Measurements from ENCODE around the gene PPP1R27. TPM values are rescaled to one million over a fixed set of nuclear protein-coding genes. Genes with fewer than 3 reads are reported as not detected.

Gene PPP1R27
- total RNA-seq, 1 donor from 2014 or later = 0.17 TPM

DNA sequence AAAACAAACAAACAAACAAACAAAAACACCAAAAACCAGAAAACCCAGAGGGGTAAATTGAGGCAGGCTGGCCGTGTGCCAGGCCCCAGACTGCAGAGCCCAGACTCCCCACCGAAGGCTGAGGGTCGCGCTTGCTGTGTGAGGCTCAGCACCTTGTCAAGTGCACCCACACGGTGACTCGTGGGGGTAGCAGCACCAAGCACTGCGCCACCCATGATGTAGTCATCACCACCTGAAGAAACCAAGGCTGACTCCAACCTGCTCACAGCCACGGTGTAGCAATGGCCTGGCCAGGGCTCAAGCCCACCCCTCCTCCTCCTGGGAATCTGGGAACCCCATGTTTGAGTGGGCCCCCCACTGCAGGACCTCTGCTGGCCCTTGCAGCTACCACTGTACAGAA lies 13.7 kb downstream of the PPP1R27 start:
- no peak overlapping the region for H3K4me3 ChIP-seq (ENCODE audit: low read depth, low read length)
- DNase-seq (ENCODE audit: low read depth) = no peak
- TF ChIP-seq, protein P1, sequence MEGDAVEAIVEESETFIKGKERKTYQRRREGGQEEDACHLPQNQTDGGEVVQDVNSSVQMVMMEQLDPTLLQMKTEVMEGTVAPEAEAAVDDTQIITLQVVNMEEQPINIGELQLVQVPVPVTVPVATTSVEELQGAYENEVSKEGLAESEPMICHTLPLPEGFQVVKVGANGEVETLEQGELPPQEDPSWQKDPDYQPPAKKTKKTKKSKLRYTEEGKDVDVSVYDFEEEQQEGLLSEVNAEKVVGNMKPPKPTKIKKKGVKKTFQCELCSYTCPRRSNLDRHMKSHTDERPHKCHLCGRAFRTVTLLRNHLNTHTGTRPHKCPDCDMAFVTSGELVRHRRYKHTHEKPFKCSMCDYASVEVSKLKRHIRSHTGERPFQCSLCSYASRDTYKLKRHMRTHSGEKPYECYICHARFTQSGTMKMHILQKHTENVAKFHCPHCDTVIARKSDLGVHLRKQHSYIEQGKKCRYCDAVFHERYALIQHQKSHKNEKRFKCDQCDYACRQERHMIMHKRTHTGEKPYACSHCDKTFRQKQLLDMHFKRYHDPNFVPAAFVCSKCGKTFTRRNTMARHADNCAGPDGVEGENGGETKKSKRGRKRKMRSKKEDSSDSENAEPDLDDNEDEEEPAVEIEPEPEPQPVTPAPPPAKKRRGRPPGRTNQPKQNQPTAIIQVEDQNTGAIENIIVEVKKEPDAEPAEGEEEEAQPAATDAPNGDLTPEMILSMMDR (conservative IDR thresholded peaks at IDR 0.05; ENCODE audit: low read depth, low read length) = no peak

DNA sequence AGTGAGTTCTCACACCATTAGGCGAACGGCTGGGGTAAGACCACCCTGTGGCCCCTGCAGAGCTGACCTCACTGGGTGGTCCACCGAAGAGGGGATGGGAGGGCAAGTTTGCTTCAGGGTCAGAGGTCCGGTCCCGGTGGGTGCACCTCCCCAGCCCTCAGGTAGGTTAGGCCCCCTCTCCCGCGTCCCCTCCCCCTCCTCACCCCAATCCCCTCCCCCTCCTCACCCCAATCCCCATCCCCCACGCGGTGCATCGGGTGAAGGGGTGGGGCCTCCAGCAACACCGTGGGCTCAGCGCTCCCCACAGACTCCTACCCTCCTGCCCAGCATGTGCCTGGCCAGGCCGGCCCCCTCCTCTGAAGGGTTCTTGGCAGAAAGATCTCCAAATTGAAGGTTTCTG lies 15.1 kb downstream of the PPP1R27 start:
- no peak overlapping the region for H3K4me3 ChIP-seq (ENCODE audit: low read depth, low read length)
- TF ChIP-seq, protein P1 (conservative IDR thresholded peaks at IDR 0.05; ENCODE audit: low read depth, low read length) = no peak
- DNase-seq (ENCODE audit: low read depth) = no peak

DNA sequence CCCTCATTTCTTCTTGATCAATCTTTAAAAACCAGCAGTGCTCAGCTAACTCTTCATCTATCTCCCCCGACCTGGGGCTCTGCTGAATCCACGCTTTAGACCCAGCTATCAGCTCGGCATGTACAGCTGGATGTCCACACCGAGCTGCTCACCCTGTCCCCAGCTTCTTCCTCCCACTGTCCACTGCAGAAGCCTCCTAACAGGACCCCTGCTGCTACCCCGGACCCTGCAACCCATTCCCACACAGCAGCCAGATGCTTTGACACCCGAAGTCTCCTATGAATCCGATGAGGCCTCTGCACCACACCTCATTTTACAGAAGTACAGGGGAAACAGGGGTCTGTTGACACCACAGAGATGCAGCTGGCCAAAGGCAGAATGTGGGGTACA lies 17.1 kb downstream of the PPP1R27 start:
- TF ChIP-seq, protein P1 (conservative IDR thresholded peaks at IDR 0.05; ENCODE audit: low read depth, low read length) = no peak
- H3K4me3 ChIP-seq (ENCODE audit: low read depth, low read length) = no peak overlapping the region
- no peak for DNase-seq (ENCODE audit: low read depth)

DNA sequence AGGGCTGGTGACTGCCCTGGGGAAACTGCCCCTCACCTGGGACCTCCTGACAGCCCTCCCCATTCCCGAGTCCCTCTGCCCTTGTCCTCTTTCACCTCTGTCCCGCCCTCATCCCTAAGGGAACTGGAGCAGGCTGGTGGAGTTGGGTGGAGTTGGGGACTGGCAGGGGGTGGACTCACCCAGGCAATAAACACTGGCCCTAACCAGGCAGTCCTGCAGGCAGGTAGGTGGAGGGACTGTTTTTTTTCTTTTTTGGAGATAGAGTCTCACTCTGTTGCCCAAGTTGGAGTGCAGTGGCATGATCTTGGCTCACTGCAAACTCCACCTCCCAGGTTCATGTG lies 19.2 kb downstream of the PPP1R27 start:
- TF ChIP-seq, protein P1 (conservative IDR thresholded peaks at IDR 0.05; ENCODE audit: low read depth, low read length) = no peak
- DNase-seq (ENCODE audit: low read depth) = no peak
- H3K4me3 ChIP-seq (ENCODE audit: low read depth, low read length) = no peak overlapping the region

DNA sequence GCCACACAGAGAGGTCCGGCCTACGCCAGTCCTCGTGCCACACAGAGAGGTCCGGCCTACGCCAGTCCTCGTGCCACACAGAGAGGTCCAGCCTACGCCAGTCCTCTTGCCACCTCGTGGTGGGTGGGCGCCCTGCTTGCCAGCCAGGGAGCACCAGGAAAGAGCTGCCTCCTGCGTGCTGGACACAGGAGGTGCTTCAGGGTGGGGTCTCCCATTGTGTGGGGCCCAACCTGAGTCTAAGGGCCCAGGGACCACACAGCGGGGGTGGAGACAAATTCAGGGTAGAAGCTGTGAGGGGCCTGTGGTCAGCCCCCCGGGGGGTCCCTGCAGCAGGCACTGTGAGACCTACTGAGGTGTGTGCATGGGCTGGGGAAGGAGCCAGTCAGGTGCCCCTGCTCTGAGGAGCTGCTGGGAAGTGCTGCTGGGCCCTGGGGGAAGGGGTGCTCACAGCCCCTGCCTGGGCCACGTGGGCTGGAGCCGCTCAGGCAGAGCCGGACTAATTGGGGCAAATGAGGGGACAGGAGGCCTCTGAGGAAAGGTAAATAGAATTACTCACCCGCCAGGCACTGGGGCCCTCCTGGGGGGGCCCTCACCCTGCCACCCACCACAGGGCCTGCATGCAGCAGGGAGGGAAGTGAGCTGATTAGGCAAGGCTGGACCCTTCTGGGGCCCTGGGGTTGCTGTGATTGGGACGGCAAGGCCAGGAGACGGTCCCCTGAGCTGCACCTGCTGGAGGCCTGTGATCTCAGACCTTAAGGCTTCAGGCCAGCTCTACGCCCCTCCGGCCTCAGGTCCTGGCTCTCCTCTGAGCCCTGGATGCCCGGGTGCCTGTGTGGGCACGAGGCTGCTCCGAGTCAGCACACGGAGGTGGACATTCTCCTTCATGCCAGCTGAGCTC lies 19.9 kb downstream of the PPP1R27 start:
- TF ChIP-seq, protein P1 (conservative IDR thresholded peaks at IDR 0.05; ENCODE audit: low read depth, low read length) = no peak
- H3K4me3 ChIP-seq (ENCODE audit: low read depth, low read length) = no peak overlapping the region
- no peak for DNase-seq (ENCODE audit: low read depth)

DNA sequence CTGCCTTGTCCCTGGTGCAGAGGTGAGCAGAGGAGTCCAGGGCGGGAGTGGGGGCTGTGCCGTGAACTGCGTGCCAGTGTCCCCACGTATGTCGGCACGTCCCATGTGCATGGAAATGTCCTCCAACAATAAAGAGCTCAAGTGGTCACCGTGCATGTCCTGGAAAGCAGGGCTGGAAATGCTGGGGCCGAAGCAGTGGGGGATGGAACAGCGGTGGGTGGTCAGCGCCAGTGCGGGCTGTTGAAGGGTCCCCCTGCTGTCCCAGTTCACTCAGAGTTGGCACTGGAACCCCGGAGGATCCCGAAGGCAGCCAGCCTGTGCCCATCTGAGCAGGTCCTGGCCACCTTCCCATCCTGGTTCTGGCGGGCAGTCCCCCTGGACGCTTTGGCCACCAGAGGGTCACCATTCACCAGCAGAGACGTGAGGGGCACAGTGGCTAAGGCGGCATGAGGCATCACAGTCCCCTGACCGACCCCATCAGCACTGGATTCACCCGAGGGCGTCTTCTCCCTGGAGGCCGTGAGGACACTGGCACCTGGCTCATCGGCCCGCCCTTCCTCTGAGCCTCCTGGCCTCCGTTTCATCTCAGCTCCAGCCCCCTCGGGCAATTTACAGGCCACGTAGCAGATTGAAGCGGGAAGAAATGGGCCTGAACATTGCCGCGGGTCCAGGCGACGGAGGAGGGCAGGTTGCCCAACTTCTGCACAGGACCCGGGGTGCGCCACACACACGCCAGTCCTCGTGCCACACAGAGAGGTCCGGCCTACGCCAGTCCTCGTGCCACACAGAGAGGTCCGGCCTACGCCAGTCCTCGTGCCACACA lies 20.8 kb downstream of the PPP1R27 start:
- no peak for DNase-seq (ENCODE audit: low read depth)
- H3K4me3 ChIP-seq (ENCODE audit: low read depth, low read length) = no peak overlapping the region
- TF ChIP-seq, protein P1 (conservative IDR thresholded peaks at IDR 0.05; ENCODE audit: low read depth, low read length) = no peak
